ENCODE measurements around the gene ZNF740.
"Not testable (repeated sequence)": the region's sequence is repeated elsewhere in the genome, so short reads cannot be mapped to it uniquely, and the experiment has no call there.

DNA sequence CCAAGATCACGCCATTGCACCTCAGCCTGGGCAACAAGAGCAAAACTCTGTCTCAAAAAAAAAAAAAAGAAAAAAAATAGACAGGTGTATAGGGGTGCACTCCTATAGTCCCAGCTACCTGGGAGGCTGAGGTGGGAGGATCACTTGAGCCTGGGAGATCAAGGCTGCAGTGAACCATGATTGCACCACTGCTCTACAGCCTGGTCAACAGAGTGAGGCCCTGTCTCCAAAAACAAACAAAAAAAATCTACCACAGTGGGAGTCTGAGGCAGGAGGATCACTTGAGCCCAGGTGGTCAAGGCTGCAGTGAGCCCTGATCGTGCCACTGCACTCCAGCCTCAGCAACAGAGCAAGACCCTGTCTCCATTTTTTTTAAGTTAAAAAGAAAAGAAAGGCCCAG, 17.5 kb upstream of the ZNF740 start:
- TF ChIP-seq, protein P1, sequence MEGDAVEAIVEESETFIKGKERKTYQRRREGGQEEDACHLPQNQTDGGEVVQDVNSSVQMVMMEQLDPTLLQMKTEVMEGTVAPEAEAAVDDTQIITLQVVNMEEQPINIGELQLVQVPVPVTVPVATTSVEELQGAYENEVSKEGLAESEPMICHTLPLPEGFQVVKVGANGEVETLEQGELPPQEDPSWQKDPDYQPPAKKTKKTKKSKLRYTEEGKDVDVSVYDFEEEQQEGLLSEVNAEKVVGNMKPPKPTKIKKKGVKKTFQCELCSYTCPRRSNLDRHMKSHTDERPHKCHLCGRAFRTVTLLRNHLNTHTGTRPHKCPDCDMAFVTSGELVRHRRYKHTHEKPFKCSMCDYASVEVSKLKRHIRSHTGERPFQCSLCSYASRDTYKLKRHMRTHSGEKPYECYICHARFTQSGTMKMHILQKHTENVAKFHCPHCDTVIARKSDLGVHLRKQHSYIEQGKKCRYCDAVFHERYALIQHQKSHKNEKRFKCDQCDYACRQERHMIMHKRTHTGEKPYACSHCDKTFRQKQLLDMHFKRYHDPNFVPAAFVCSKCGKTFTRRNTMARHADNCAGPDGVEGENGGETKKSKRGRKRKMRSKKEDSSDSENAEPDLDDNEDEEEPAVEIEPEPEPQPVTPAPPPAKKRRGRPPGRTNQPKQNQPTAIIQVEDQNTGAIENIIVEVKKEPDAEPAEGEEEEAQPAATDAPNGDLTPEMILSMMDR (IDR thresholded peaks at IDR 0.05) = not testable (repeated sequence)
- not testable (repeated sequence) for TF ChIP-seq POLR2A, POLR2AphosphoS5 (IDR thresholded peaks at IDR 0.05)
